Medulla oblongata (tissue), 1 donor: ENCODE data around the gene CABP4.
A peak's percentile ranks its signal among the peaks of the same experiment; 100 is the strongest.
"Not testable (repeated sequence)": the region's sequence is repeated elsewhere in the genome, so short reads cannot be mapped to it uniquely, and the experiment has no call there.

Experiments
- DNase-seq: peaks from one replicate; pipeline ENCODE4 v3.0.0-alpha.2; 2015; ENCODE audit errors: extremely low spot score

The CABP4 gene

DNA sequence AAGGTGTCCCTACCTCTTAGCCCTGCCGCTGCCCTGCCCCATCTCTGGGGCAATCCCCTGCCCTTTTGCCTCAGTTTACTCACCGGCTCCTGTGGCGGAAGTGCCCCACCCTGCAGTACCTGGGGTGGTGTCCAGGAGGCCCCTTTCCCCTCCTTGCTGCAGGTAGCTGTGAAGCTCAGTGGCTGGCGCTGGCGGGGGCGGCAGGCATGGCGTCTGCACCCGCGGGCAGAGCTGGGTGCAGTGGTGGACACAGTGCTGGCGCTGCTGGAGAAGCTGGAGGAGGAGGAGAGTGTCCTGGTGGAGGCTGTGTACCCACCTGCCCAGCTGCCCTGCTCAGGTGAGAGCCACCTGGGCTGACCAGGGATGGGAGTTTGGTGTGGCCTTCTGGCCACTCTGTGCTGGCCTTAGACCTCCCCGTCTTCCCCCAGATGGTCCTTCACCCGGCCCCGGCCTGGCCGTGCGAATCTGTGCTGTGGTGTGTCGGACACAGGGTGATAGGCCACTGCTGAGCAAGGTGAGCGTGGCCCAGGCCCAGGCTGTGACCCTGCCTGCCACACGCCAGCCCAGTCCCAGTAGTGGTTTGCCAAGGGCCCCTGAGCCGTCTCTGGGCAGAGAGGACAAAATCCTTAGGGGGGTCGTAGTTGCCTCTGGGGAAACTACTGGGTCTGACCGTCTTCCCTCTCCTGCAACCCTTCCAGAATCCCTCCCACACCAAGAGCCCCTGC, 35.7 kb upstream of the CABP4 start:
- no peak for DNase-seq

DNA sequence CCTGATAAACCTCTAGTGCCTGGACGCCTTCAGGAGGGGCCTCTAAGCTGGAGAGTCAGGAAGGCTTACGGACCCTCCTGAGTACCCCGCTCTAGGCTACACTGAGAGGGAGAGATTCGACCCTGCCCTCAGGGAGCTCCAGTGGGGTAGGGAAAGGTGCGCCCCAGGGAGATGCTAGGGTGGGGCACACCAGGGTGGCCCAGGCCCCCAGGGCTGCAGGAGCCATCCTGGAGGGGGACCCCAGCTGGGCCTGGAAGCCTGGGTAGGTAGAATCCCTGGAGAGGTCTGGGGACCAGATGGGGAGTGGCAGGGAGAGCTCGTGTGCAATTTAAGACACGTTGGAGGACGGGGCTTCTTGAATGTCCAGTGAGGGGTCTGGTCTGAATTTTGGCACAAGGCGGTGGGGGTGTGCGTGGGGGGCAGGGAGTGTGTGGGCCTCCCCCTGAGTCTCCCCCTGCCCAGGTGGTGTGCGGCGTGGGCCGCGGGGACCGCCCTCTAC, 35.0 kb upstream of the CABP4 start:
- no peak for DNase-seq

DNA sequence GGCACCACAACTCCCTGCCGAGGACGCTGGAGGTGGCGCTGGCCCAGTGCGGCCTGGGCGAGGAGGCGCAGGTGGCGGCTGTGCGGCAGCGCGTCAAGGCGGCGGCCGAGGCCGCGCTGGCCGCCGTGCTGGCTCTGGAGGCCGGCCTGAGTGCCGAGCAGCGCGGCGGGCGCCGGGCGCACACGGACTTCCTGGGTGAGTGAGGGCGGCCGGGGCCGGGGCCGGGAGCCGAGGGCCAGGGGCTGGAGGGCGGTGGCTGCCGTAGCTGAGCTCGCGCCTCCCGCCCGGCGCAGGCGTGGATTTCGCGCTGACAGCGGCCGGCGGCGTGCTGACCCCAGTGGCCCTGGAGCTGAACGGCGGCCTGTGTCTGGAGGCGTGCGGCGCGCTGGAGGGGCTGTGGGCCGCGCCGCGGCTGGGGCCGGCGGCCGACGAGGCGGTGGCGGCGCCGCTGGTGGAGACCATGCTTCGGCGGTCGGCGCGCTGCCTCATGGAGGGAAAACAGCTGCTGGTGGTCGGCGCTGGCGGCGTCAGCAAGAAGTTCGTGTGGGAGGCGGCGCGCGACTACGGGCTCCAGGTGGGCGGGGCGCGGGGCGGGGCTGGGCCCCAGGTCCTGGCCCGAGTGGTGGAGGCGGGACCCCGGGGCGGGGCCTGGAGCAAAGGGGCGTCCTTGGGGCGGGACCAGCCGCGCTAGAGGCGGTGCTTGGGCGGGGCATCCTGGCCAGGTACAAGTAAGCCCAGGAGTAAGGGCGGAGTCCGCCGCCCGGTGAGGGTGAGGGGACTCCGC, 34.3 kb upstream of the CABP4 start:
- DNase-seq, result peak; percentile 90

DNA sequence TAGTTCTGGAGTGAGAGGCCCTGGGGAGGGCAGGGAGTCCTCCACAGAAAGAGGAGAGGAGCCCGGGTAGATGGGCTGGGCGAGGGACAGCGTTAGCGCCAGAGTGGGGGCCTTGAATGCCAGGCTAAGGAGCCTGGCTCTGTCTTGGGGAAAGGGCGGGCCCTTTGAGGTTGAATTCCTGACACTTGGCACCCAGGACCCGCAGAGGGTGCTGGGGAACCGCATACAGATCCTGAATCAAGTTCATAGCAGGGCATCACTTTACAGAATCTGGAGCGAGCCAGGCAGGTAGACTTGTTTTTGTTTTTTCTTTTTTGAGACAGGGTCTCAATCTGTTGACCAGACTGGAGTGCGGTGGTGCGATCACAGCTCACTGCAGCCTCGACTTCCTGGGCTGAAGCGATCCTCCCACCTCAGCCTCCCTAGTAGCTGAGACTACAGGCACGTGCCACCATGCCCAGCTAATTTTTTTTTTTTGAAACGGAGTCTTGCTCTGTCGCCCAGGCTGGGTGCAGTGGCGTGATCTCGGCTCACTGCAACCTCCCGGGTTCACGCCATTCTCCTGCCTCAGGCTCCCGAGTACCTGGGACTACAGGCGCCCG, 33.6 kb upstream of the CABP4 start:
- no peak for DNase-seq

DNA sequence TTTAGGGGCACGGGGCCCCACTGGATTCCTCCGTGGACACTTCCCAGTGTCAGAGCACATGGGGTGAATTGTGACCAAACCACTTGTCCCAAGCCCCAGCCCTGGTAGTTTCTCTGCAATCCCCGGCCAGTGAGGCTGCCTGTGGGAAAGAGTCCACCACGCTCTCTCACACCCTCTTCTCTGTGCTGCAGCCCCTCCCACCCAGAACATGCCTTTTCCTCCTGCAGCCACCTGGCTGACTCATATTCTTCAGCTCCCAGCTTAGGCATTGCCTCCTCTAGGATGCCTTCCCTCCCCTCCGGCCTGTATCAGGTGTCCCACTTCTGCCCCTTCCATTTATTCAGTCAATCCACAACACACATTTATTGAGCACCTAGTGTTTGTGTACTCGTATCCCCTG, 32.3 kb upstream of the CABP4 start:
- DNase-seq, result no peak

DNA sequence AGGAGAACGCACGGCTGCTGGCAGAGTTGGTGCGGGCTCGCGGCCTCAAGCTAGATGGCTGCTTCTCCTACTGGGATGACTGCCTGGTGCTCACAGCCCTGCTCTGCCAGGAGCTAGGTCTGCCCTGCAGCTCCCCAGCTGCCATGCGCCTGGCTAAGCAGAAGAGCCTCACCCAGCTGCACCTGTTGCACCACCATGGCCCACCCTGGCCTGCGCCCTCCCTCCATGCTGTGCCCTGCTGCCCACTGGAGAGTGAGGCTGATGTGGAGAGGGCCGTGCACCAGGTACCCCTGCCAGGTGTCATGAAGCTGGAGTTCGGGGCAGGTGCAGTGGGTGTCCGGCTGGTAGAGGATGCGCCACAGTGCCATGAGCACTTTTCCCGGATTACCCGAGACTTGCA, 31.7 kb upstream of the CABP4 start:
- DNase-seq, result no peak

DNA sequence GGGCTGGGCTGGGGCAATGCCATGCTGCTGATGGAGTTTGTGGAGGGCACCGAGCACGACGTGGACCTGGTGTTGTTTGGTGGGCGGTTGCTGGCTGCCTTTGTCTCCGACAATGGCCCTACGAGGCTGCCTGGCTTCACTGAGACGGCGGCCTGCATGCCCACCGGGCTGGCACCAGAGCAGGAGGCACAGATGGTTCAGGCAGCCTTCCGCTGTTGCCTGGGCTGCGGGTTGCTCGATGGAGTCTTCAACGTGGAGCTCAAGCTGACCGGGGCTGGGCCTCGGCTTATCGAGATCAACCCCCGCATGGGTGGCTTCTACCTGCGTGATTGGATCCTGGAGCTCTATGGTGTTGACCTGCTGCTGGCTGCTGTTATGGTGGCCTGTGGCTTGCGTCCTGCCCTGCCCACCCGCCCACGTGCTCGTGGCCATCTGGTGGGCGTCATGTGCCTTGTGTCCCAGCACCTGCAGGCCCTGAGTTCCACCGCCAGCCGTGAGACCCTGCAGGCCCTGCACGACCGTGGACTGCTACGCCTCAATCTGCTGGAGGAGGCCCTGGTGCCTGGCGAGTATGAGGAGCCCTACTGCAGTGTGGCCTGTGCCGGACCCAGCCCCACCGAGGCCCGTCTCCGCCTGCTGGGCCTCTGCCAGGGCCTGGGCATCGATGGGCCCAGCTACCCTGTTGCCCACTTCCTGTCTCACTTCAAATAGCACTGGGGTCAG, 31.1 kb upstream of the CABP4 start:
- DNase-seq, result no peak

DNA sequence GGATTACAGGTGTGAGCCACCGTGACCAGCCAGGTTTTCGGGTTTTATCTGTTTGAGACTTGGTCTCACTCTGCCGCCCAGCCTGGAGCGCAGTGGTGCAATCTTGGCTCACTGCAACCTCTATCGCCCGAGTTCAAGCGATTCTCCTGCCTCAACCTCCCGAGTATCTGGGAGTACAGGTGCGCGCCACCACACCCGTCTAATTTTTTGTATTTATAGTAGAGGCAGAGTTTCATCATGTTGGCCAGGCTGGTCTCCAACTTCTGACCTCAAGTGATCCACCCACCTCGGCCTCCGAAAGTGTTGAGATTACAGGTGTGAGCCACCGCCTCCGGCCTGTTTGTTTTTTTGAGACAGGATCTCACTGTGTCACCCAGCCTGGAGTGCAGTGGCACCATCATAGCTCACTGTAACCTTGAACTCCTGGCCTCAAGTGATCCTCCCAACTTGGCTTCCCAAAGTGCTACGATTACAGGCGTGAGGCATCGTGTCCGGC, 27.7 kb upstream of the CABP4 start:
- DNase-seq, result not testable (repeated sequence)

DNA sequence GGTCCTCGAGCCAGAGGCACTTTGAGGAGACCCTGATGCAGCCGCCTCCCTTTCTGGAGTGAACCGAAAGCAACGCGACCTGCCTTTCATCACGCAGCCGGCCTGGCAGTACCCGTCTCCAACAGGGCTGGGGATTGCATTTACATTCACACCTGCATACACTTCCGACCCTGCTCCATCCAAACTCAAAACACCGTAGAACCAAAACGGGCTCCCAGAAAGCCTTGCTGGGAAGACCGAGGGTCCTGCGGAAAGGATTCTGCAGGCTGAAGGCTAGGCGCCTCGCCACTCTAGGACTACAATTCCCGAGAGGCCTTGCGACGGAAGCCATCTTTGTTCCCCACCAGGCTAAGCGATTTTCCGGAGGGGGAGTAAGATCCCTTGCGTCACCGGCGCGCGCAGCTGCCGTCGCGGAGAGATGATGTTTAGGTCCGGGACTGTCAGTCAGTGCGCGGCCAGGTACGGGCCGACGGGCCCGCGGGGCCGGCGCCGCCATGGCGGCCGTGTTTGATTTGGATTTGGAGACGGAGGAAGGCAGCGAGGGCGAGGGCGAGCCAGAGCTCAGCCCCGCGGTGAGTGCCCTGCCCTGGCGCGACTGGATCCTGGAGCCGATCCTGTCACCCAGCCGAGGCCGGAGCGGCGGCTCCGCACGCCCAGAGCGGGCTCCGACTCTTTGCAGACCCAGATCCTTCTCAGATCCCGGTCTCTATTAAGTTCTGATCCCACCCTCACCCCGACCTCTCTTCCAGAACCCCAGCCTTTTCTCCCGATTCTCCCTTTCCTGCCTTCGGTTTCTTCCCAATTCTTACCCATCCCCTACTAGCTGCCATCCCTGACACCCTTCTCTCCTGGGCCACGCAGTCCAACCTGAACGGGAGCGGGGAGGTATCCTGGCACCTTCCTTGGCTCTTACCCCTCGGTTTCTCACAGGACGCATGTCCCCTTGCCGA, 26.8 kb upstream of the CABP4 start, which contains the start of gene RPS6KB2:
RPS6KB2 (plus strand) TSS at position 443 of the 950 bp plus-strand sequence; CDS start at position 495, 52 bp downstream.
- DNase-seq, result peak; percentile 98

DNA sequence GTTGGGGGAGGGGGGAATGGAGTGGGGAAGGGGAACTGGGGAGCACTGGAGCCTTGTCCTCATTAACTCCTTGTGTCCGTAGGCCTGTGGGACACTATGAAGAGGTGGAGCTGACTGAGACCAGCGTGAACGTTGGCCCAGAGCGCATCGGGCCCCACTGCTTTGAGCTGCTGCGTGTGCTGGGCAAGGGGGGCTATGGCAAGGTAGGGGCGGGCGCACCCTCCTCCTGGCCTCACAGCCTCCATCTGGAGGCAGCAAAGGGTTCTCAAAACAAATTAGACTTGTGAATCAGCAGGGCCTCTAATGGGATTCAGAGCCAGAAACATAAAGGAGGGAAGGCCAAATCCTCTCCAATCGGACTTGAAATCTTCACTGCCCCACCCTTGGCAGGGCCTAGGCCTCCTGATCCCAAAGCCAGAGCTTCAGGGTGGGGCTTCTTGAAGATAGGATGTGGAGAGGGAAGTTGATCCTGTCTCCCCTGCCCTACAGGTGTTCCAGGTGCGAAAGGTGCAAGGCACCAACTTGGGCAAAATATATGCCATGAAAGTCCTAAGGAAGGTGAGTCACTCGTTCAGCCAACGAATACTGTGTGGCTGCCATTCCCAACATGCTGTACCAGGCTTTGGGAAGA, 26.0 kb upstream of the CABP4 start:
- DNase-seq, result no peak

DNA sequence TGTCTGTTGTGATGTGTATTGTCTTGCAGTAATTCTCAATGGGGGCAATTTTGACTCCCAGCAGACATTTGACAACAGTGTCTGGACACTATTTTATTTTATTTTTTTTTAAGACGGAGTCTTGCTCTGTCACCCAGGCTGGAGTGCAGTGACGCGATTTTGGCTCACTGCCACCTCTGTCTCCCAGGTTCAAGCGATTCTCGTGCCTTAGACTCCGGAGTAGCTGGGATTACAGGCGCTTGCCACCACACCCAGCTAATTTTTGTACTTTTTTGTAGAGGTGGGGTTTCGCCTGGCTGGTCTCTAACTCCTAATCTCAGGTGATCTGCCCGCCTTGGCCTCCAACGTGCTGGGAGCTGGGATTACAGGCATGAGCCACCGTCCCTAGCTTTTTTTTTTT, 25.4 kb upstream of the CABP4 start:
- DNase-seq, result no peak

DNA sequence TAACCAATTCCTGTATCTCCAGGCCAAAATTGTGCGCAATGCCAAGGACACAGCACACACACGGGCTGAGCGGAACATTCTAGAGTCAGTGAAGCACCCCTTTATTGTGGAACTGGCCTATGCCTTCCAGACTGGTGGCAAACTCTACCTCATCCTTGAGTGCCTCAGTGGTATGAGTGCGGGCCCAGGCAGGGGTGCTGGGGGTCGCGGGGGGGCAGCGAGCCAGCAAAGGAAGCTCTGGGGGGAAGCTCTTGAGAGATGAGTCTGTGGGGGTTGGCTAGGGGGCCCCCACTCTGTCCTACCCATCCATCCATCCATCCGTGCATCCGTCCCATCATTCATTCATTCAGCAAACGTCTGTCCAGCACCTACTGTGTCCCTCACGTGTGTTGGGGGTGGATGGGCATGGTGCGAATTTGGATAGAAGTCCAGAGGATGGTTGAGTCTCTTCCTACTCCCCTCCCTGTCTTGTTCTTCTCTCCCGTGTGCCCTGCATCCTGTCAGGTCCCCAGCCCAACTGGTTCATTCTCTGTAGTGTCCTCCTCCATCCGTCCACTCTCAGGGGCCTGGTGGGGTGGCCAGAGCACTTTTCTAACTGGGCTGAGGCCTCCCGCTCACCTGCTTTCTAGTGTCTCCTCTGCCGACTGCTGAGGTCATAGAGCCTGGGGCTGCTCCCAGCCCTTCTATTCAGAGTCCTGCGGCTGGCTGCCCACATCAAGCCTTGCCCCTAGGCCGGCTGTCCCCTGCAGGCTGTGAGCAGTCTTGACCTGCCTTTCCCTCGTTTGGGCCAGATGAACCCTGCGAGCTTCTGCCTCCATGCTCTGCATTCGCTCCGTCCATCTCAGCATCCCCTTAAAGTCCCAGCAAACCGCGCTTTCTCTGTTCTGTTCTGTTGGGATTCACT, 23.6 kb upstream of the CABP4 start:
- no peak for DNase-seq

DNA sequence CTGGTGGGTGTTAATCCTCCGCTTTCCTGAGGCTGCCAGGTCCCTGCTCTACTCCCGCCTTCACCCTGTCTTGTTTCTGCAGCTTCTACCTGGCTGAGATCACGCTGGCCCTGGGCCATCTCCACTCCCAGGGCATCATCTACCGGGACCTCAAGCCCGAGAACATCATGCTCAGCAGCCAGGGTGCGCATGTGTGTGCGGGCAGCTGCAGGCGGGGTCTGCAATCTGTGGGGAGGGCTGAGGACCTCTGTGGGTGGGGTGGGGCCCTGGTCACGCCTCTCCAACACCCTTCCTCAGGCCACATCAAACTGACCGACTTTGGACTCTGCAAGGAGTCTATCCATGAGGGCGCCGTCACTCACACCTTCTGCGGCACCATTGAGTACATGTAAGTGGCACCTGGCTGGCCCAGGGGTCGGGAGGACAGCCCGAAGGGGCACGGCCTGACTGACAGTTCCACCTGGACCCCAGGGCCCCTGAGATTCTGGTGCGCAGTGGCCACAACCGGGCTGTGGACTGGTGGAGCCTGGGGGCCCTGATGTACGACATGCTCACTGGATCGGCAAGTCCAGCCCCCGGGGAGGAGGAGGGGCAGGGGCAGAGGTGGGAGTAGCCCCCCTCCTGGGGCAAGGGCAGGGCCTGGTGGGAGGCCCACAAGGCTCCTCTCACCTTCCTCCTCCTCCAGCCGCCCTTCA, 22.4 kb upstream of the CABP4 start:
- no peak for DNase-seq

DNA sequence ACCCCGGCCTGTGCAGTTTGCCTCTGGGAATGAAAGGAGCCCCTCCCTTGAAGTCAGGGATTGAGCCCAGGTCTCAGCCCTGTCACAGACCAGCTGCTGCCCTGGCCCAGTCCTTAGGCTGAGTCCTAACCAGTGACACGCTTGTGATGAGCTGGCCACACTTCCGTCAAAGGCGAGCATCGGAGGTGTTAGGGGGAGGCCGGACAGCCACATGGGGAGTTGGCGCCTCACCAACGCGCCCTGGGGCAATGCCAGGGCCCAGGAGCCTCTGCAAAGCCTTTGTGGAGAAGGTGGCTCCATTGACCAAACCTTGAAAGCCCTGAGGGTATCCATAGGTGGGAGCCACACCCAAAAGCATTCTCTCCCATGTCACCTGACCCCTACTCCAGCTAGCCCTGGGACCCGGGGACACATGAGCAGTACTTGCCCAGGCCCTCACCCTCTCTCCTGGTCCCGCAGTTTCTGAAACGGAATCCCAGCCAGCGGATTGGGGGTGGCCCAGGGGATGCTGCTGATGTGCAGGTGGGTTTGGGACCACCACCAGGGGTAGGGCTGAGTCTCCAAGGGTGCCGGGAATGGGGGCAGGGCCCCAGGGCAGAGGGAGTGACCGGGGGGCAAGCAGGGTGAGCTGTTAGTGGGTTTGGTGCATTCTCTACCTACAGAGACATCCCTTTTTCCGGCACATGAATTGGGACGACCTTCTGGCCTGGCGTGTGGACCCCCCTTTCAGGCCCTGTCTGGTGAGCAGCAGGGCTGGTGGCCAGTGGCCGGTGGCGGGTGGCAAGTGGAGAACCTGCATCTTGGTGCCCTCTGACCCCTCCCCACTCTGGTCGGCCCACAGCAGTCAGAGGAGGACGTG, 21.4 kb upstream of the CABP4 start:
- no peak for DNase-seq

DNA sequence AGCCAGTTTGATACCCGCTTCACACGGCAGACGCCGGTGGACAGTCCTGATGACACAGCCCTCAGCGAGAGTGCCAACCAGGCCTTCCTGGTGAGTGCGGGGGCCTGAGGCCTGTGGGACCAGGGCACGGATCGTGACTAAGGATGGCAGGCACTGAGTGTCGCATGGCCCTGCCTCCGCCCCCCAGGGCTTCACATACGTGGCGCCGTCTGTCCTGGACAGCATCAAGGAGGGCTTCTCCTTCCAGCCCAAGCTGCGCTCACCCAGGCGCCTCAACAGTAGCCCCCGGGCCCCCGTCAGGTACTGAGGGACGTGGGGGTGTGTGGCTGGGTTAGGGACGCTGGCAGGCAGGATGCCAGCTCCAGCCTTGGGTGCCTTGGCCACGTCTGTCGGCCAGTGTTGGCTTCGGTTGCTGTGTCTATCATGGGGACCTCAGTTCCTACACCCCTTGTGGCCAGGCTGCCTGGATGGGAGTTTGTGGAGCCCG, 20.7 kb upstream of the CABP4 start:
- no peak for DNase-seq

DNA sequence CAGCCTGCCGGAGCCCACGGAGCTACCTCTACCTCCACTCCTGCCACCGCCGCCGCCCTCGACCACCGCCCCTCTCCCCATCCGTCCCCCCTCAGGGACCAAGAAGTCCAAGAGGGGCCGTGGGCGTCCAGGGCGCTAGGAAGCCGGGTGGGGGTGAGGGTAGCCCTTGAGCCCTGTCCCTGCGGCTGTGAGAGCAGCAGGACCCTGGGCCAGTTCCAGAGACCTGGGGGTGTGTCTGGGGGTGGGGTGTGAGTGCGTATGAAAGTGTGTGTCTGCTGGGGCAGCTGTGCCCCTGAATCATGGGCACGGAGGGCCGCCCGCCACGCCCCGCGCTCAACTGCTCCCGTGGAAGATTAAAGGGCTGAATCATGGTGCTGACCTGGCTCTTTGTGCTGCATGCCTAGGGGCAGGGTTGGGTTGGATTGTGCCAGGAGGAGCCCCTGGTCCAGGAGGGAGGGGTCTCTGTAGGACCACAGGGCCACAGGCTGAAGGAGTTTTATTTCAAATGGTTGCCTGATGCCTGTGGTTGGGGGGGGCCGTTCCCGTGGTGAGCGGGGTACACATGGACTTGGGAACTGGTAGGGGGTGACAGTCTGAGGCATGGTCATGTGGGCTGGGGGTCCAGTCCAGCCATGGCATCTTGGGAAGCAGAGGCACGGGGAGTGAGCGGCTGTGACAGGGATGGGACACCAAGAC, 20.0 kb upstream of the CABP4 start:
- DNase-seq, result no peak
